Astrocyte of the cerebellum (primary cell): Measurements from ENCODE around the gene VSTM4.

ENCODE experiments used
- DNase-seq: peaks from one replicate; pipeline ENCODE4 v3.0.0-alpha.2; 2011; ENCODE audit warnings: low read depth
- H3K4me3 ChIP-seq: 2 replicates; pipeline ENCODE4 v1.5.1; 2011; ENCODE audit warnings: mild to moderate bottlenecking, low read depth, low read length, moderate library complexity
- in situ Hi-C: cut with HindIII; loops from 2 replicates; pipeline ENCODE4 v1.10.0; 2017; ENCODE audit warnings: low sequenced_read_pairs
- TF ChIP-seq, protein P1 (sequence below): IDR thresholded peaks from 2 replicates; pipeline ENCODE4 v1.5.1; 2012; ENCODE audit warnings: low read length, low read depth, moderate library complexity, mild to moderate bottlenecking; ENCODE audit errors: missing control alignments

VSTM4 gene, protein sequence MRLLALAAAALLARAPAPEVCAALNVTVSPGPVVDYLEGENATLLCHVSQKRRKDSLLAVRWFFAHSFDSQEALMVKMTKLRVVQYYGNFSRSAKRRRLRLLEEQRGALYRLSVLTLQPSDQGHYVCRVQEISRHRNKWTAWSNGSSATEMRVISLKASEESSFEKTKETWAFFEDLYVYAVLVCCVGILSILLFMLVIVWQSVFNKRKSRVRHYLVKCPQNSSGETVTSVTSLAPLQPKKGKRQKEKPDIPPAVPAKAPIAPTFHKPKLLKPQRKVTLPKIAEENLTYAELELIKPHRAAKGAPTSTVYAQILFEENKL

GRCh38 chr10:49115015-49115795 is at the start of gene VSTM4:
VSTM4 (minus strand) TSS chr10:49115522; CDS start chr10:49115485, 37 bp downstream.
- DNase-seq: peak; percentile 33
- TF ChIP-seq, protein P1, sequence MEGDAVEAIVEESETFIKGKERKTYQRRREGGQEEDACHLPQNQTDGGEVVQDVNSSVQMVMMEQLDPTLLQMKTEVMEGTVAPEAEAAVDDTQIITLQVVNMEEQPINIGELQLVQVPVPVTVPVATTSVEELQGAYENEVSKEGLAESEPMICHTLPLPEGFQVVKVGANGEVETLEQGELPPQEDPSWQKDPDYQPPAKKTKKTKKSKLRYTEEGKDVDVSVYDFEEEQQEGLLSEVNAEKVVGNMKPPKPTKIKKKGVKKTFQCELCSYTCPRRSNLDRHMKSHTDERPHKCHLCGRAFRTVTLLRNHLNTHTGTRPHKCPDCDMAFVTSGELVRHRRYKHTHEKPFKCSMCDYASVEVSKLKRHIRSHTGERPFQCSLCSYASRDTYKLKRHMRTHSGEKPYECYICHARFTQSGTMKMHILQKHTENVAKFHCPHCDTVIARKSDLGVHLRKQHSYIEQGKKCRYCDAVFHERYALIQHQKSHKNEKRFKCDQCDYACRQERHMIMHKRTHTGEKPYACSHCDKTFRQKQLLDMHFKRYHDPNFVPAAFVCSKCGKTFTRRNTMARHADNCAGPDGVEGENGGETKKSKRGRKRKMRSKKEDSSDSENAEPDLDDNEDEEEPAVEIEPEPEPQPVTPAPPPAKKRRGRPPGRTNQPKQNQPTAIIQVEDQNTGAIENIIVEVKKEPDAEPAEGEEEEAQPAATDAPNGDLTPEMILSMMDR: no peak
- in situ Hi-C loops: no loop called here
- H3K4me3 ChIP-seq: peak within 1 kb of the TSS; percentile 55

- in situ Hi-C loops: no loop called here
- no peak overlapping the region for H3K4me3 ChIP-seq
- TF ChIP-seq, protein P1: peak; percentile 69
- no peak for DNase-seq
Observed at GRCh38 chr10:49164559-49165188, 49.4 kb upstream of the VSTM4 start.

- H3K4me3 ChIP-seq: no peak overlapping the region
- TF ChIP-seq, protein P1: no peak
- in situ Hi-C loops: no loop called here
- peak; percentile 28 for DNase-seq
Observed at GRCh38 chr10:49163741-49164140, 48.4 kb upstream of the VSTM4 start.

- H3K4me3 ChIP-seq: no peak overlapping the region
- DNase-seq: no peak
- in situ Hi-C loops: no loop called here
- TF ChIP-seq, protein P1: no peak
Observed at GRCh38 chr10:49162761-49163310, 47.5 kb upstream of the VSTM4 start.

DNA sequence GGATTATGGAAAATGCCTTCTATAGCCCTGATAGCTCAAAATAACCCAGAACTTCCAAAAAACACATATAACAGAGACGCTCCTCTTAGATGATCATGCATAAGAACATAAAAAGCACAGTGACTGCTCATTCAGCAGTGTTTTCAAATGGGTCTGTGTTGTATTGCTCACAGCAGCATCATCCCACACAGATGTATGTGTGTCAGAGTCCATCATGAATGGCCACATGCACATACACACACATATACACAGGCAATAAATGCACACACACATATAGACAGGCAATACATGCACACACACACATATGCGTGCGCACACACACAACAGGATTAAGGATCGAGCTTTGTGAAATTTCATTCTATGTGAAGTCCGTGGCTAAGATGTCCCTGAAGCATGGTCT is 46.7 kb upstream of the VSTM4 start:
- TF ChIP-seq, protein P1: no peak
- H3K4me3 ChIP-seq: no peak overlapping the region
- in situ Hi-C loops: no loop called here
- no peak for DNase-seq

- in situ Hi-C loops: no loop called here
- TF ChIP-seq, protein P1: peak; percentile 53
- peak; percentile 48 for DNase-seq
- no peak overlapping the region for H3K4me3 ChIP-seq
Observed at GRCh38 chr10:49161411-49161997, 46.2 kb upstream of the VSTM4 start.
